ENCODE results near the gene ZNF488.

ZNF488 gene

GRCh38 chr10:47358457-47358856 lies 25.6 kb downstream of the ZNF488 start:
- Histone ChIP-seq H3K4me1 (ENCODE audit: control insufficient read depth in 2 of 2, insufficient read depth in 2 of 2, low read length in 2 of 2) (no peaks in the 10 kb centered on the region), H3K36me3 (ENCODE audit: control insufficient read depth in 2 of 2, insufficient read depth in 2 of 2, low read length in 2 of 2) (no peaks in the 10 kb centered on the region), H3K27me3 (ENCODE audit: control insufficient read depth in 2 of 2, insufficient read depth in 2 of 2, low read length in 2 of 2) (no peaks in the 10 kb centered on the region), H3K9ac (ENCODE audit: low read depth in 1 of 2, low read length in 2 of 2) (no peak overlapping the region), H3K27ac (ENCODE audit: low read depth in 2 of 2, low read length in 2 of 2) (no peak overlapping the region), H3K9me3 (ENCODE audit: control insufficient read depth in 2 of 2, low read length in 2 of 2) (no peaks in the 10 kb centered on the region), H3K4me3 (ENCODE audit: low read length in 2 of 2) (no peak overlapping the region)

- Histone ChIP-seq H3K4me1 (ENCODE audit: control insufficient read depth in 2 of 2, insufficient read depth in 2 of 2, low read length in 2 of 2) (no peaks in the 10 kb centered on the region), H3K9ac (ENCODE audit: low read depth in 1 of 2, low read length in 2 of 2) (no peak overlapping the region), H3K4me3 (ENCODE audit: low read length in 2 of 2) (no peak overlapping the region), H3K27ac (ENCODE audit: low read depth in 2 of 2, low read length in 2 of 2) (no peak overlapping the region), H3K36me3 (ENCODE audit: control insufficient read depth in 2 of 2, insufficient read depth in 2 of 2, low read length in 2 of 2) (no peaks in the 10 kb centered on the region), H3K27me3 (ENCODE audit: control insufficient read depth in 2 of 2, insufficient read depth in 2 of 2, low read length in 2 of 2) (no peaks in the 10 kb centered on the region), H3K9me3 (ENCODE audit: control insufficient read depth in 2 of 2, low read length in 2 of 2) (no peaks in the 10 kb centered on the region)
Observed at GRCh38 chr10:47357911-47358310, 26.2 kb downstream of the ZNF488 start.

GRCh38 chr10:47357131-47357582 lies 26.9 kb downstream of the ZNF488 start:
- no peaks in the 10 kb centered on the region for H3K9me3 ChIP-seq (ENCODE audit: control insufficient read depth in 2 of 2, low read length in 2 of 2)
- no peaks in the 10 kb centered on the region for H3K36me3 ChIP-seq (ENCODE audit: control insufficient read depth in 2 of 2, insufficient read depth in 2 of 2, low read length in 2 of 2)
- H3K9ac ChIP-seq (ENCODE audit: low read depth in 1 of 2, low read length in 2 of 2): no peak overlapping the region
- no peaks in the 10 kb centered on the region for H3K27me3 ChIP-seq (ENCODE audit: control insufficient read depth in 2 of 2, insufficient read depth in 2 of 2, low read length in 2 of 2)
- H3K4me1 ChIP-seq (ENCODE audit: control insufficient read depth in 2 of 2, insufficient read depth in 2 of 2, low read length in 2 of 2): no peaks in the 10 kb centered on the region
- no peak overlapping the region for H3K4me3 ChIP-seq (ENCODE audit: low read length in 2 of 2)
- H3K27ac ChIP-seq (ENCODE audit: low read depth in 2 of 2, low read length in 2 of 2): no peak overlapping the region

DNA sequence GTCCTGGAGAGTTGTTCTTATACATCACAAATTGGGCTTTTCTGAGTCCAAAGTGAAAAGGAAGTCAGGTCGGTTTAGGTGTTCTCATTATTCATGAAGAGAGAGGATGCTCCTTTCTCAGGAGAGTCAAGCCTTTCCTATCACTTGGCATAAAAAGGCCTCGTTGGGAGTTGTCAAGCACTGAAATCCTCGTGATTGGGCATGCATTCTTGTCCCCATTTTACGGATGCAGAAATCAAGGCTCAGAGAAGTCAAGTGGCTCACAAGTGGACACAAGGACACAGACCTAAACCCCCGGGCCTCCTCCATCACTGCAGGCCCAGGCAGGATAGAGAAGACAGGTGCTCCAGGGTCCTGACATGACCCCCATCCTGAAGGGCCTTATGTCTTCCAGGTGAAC lies 27.4 kb downstream of the ZNF488 start:
- no peak overlapping the region for H3K4me3 ChIP-seq (ENCODE audit: low read length in 2 of 2)
- H3K36me3 ChIP-seq (ENCODE audit: control insufficient read depth in 2 of 2, insufficient read depth in 2 of 2, low read length in 2 of 2): no peaks in the 10 kb centered on the region
- no peaks in the 10 kb centered on the region for H3K9me3 ChIP-seq (ENCODE audit: control insufficient read depth in 2 of 2, low read length in 2 of 2)
- no peak overlapping the region for H3K9ac ChIP-seq (ENCODE audit: low read depth in 1 of 2, low read length in 2 of 2)
- no peaks in the 10 kb centered on the region for H3K4me1 ChIP-seq (ENCODE audit: control insufficient read depth in 2 of 2, insufficient read depth in 2 of 2, low read length in 2 of 2)
- no peak overlapping the region for H3K27ac ChIP-seq (ENCODE audit: low read depth in 2 of 2, low read length in 2 of 2)
- H3K27me3 ChIP-seq (ENCODE audit: control insufficient read depth in 2 of 2, insufficient read depth in 2 of 2, low read length in 2 of 2): no peaks in the 10 kb centered on the region

DNA sequence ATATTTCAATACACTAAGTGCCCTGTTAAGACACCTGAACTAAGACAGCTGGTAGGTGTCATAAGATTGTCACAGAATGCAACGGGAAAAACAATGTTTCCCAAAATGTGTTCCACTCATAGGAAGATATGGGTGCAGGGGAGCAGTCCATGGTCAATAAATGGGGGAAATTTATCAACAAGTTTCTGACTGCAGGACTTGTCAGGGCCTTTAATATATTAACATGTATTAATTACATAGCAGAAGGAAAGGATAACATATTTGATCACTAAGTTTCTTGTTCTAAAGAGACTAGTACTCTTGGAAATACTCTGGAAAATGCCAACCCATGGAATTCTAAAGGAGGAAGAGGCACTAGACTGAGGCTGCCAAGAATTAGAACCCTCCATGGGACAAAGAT lies 29.2 kb downstream of the ZNF488 start:
- Histone ChIP-seq H3K27me3 (ENCODE audit: control insufficient read depth in 2 of 2, insufficient read depth in 2 of 2, low read length in 2 of 2) (no peaks in the 10 kb centered on the region), H3K9me3 (ENCODE audit: control insufficient read depth in 2 of 2, low read length in 2 of 2) (no peaks in the 10 kb centered on the region), H3K4me1 (ENCODE audit: control insufficient read depth in 2 of 2, insufficient read depth in 2 of 2, low read length in 2 of 2) (no peaks in the 10 kb centered on the region), H3K9ac (ENCODE audit: low read depth in 1 of 2, low read length in 2 of 2) (no peak overlapping the region), H3K4me3 (ENCODE audit: low read length in 2 of 2) (no peak overlapping the region), H3K27ac (ENCODE audit: low read depth in 2 of 2, low read length in 2 of 2) (no peak overlapping the region), H3K36me3 (ENCODE audit: control insufficient read depth in 2 of 2, insufficient read depth in 2 of 2, low read length in 2 of 2) (no peaks in the 10 kb centered on the region)

- no peaks in the 10 kb centered on the region for H3K36me3 ChIP-seq (ENCODE audit: control insufficient read depth in 2 of 2, insufficient read depth in 2 of 2, low read length in 2 of 2)
- H3K27me3 ChIP-seq (ENCODE audit: control insufficient read depth in 2 of 2, insufficient read depth in 2 of 2, low read length in 2 of 2): no peaks in the 10 kb centered on the region
- no peak overlapping the region for H3K4me3 ChIP-seq (ENCODE audit: low read length in 2 of 2)
- H3K27ac ChIP-seq (ENCODE audit: low read depth in 2 of 2, low read length in 2 of 2): no peak overlapping the region
- no peak overlapping the region for H3K9ac ChIP-seq (ENCODE audit: low read depth in 1 of 2, low read length in 2 of 2)
- H3K4me1 ChIP-seq (ENCODE audit: control insufficient read depth in 2 of 2, insufficient read depth in 2 of 2, low read length in 2 of 2): no peaks in the 10 kb centered on the region
- H3K9me3 ChIP-seq (ENCODE audit: control insufficient read depth in 2 of 2, low read length in 2 of 2): no peaks in the 10 kb centered on the region
Observed at GRCh38 chr10:47354165-47354564, 29.9 kb downstream of the ZNF488 start.

GRCh38 chr10:47353351-47353750 lies 30.7 kb downstream of the ZNF488 start:
- H3K4me1 ChIP-seq (ENCODE audit: control insufficient read depth in 2 of 2, insufficient read depth in 2 of 2, low read length in 2 of 2): no peaks in the 10 kb centered on the region
- no peaks in the 10 kb centered on the region for H3K36me3 ChIP-seq (ENCODE audit: control insufficient read depth in 2 of 2, insufficient read depth in 2 of 2, low read length in 2 of 2)
- H3K27me3 ChIP-seq (ENCODE audit: control insufficient read depth in 2 of 2, insufficient read depth in 2 of 2, low read length in 2 of 2): no peaks in the 10 kb centered on the region
- H3K9me3 ChIP-seq (ENCODE audit: control insufficient read depth in 2 of 2, low read length in 2 of 2): no peaks in the 10 kb centered on the region
- no peak overlapping the region for H3K9ac ChIP-seq (ENCODE audit: low read depth in 1 of 2, low read length in 2 of 2)
- no peak overlapping the region for H3K27ac ChIP-seq (ENCODE audit: low read depth in 2 of 2, low read length in 2 of 2)
- no peak overlapping the region for H3K4me3 ChIP-seq (ENCODE audit: low read length in 2 of 2)

DNA sequence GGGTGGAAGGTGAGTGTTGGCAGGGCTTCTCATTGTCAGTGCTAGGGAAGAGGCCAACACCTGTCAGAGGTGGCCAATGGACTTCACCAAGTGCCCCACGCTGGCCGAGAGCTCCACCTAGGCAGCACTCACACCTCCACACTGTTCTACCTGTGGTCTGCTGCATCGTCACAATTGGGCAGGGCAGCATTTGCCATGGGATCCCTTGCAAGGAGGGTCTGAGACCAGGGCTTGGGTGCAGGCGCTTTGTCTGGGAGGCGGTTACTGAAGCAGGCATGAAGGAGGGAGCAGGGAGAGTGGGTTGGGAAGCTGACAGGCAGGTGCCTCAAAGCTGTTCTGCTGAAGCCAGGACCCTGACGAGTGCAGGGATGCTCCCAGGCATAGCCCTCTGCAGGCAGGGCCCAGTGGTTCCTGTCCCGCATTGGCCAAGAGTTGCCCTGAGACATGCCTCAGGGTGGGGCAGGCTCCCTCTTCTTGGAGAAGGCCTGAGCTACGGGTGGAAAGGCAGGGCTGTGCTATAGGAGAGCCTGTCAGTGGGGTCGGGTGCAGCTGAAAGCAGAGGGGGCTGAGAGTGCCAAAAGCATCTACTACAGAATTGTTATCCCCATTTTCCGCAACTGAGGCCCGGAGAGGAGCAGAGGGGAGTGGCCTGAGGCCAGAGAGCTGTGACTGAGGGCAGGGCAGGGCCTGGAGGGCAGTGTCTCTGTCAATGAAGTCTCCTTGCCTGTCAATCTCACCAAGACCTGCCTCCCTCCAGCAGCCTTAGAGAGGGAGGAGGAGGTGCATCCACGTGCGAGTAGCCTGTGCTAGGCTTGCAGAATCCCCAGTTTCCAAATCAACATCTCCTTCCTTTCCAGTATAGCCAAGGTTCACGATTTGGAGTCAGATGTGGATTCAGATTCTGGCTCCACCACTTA lies 31.9 kb downstream of the ZNF488 start:
- Histone ChIP-seq H3K9ac (ENCODE audit: low read depth in 1 of 2, low read length in 2 of 2) (no peak overlapping the region), H3K9me3 (ENCODE audit: control insufficient read depth in 2 of 2, low read length in 2 of 2) (no peaks in the 10 kb centered on the region), H3K27ac (ENCODE audit: low read depth in 2 of 2, low read length in 2 of 2) (no peak overlapping the region), H3K4me1 (ENCODE audit: control insufficient read depth in 2 of 2, insufficient read depth in 2 of 2, low read length in 2 of 2) (no peaks in the 10 kb centered on the region), H3K27me3 (ENCODE audit: control insufficient read depth in 2 of 2, insufficient read depth in 2 of 2, low read length in 2 of 2) (no peaks in the 10 kb centered on the region), H3K4me3 (ENCODE audit: low read length in 2 of 2) (no peak overlapping the region), H3K36me3 (ENCODE audit: control insufficient read depth in 2 of 2, insufficient read depth in 2 of 2, low read length in 2 of 2) (no peaks in the 10 kb centered on the region)

DNA sequence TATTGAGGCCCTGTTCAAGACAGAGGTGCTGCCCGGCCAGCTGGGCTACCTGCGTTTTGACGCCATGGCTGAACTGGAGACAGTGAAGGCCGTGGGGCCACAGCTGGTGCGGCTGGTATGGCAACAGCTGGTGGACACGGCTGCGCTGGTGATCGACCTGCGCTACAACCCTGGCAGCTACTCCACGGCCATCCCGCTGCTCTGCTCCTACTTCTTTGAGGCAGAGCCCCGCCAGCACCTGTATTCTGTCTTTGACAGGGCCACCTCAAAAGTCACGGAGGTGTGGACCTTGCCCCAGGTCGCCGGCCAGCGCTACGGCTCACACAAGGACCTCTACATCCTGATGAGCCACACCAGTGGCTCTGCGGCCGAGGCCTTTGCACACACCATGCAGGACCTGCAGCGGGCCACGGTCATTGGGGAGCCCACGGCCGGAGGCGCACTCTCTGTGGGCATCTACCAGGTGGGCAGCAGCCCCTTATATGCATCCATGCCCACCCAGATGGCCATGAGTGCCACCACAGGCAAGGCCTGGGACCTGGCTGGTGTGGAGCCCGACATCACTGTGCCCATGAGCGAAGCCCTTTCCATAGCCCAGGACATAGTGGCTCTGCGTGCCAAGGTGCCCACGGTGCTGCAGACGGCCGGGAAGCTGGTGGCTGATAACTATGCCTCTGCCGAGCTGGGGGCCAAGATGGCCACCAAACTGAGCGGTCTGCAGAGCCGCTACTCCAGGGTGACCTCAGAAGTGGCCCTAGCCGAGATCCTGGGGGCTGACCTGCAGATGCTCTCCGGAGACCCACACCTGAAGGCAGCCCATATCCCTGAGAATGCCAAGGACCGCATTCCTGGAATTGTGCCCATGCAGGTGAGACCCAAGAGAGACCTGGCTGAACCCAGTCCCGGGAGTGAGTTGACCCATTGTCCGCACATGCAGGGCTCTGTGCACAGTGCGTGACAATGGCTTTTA lies 33.1 kb downstream of the ZNF488 start:
- Histone ChIP-seq H3K27ac (ENCODE audit: low read depth in 2 of 2, low read length in 2 of 2) (no peak overlapping the region), H3K27me3 (ENCODE audit: control insufficient read depth in 2 of 2, insufficient read depth in 2 of 2, low read length in 2 of 2) (no peaks in the 10 kb centered on the region), H3K9me3 (ENCODE audit: control insufficient read depth in 2 of 2, low read length in 2 of 2) (no peaks in the 10 kb centered on the region), H3K4me1 (ENCODE audit: control insufficient read depth in 2 of 2, insufficient read depth in 2 of 2, low read length in 2 of 2) (peaks cover 0 to 3% of the 10 kb centered on the region in 2 donors), H3K4me3 (ENCODE audit: low read length in 2 of 2) (no peak overlapping the region), H3K36me3 (ENCODE audit: control insufficient read depth in 2 of 2, insufficient read depth in 2 of 2, low read length in 2 of 2) (no peaks in the 10 kb centered on the region), H3K9ac (ENCODE audit: low read depth in 1 of 2, low read length in 2 of 2) (no peak overlapping the region)

DNA sequence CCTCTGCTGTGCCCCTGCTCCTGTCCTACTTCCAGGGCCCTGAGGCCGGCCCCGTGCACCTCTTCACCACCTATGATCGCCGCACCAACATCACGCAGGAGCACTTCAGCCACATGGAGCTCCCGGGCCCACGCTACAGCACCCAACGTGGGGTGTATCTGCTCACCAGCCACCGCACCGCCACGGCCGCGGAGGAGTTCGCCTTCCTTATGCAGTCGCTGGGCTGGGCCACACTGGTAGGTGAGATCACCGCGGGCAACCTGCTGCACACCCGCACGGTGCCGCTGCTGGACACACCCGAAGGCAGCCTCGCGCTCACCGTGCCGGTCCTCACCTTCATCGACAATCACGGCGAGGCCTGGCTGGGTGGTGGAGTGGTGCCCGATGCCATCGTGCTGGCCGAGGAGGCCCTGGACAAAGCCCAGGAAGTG lies 34.1 kb downstream of the ZNF488 start:
- peaks cover 0 to 3% of the 10 kb centered on the region in 2 donors for H3K4me1 ChIP-seq (ENCODE audit: control insufficient read depth in 2 of 2, insufficient read depth in 2 of 2, low read length in 2 of 2)
- no peak overlapping the region for H3K9ac ChIP-seq (ENCODE audit: low read depth in 1 of 2, low read length in 2 of 2)
- H3K9me3 ChIP-seq (ENCODE audit: control insufficient read depth in 2 of 2, low read length in 2 of 2): no peaks in the 10 kb centered on the region
- no peak overlapping the region for H3K27ac ChIP-seq (ENCODE audit: low read depth in 2 of 2, low read length in 2 of 2)
- no peaks in the 10 kb centered on the region for H3K36me3 ChIP-seq (ENCODE audit: control insufficient read depth in 2 of 2, insufficient read depth in 2 of 2, low read length in 2 of 2)
- H3K4me3 ChIP-seq (ENCODE audit: low read length in 2 of 2): no peak overlapping the region
- no peaks in the 10 kb centered on the region for H3K27me3 ChIP-seq (ENCODE audit: control insufficient read depth in 2 of 2, insufficient read depth in 2 of 2, low read length in 2 of 2)

Measured in mucosa of rectum (tissue), 2 donors.